Epithelial cell of proximal tubule (primary cell): ENCODE data around the gene PCDHA13. TPM values are rescaled to one million over a fixed set of nuclear protein-coding genes. Genes with fewer than 3 reads are reported as not detected.
A peak's percentile ranks its signal among the peaks of the same experiment; 100 is the strongest.

ENCODE experiments used
- DNase-seq: peaks from one replicate; pipeline ENCODE4 v3.0.0-alpha.2; 2011; ENCODE audit warnings: low read depth
- H3K4me3 ChIP-seq: 2 replicates; pipeline ENCODE4 v1.5.1; 2011; ENCODE audit warnings: low read depth, mild to moderate bottlenecking, low read length
- total RNA-seq: library from RNA; depleted of rRNA; stranded (reverse); fragments of >200 nt; gene quantifications from 2 replicates; pipeline ENCODE4 v1.2.3, GENCODE V29; 2015
- TF ChIP-seq, protein P1 (sequence below): conservative IDR thresholded peaks from 2 replicates; pipeline ENCODE4 v1.5.1; 2012; ENCODE audit warnings: low read depth, mild to moderate bottlenecking, low read length

PCDHA13 gene
- total RNA-seq, 1 donor from 2014 or later, result not detected

DNA sequence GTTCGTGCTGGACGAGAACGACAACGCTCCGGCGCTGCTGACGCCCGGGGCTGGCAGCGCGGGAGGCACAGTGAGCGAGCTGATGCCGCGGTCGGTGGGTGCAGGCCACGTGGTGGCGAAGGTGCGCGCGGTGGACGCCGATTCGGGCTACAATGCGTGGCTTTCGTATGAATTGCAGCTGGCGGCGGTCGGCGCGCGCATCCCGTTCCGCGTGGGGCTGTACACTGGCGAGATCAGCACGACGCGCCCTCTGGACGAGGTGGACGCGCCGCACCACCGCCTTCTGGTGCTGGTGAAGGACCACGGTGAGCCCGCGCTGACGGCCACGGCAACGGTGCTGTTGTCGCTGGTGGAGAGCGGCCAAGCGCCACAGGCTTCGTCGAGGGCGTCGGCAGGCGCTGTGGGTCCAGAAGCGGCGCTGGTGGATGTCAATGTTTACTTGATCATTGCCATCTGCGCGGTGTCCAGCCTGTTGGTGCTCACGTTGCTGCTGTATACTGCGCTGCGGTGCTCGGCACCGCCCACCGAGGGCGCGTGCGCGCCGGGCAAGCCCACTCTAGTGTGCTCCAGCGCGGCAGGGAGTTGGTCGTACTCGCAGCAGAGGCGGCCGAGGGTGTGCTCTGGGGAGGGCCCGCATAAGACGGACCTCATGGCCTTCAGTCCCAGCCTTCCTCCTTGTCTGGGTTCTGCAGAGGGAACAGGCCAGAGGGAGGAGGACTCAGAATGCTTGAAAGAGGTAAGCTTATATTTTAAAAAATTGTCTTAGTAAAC, 2.2 kb downstream of the PCDHA13 start:
- H3K4me3 ChIP-seq, result no peak overlapping the region
- TF ChIP-seq, protein P1, sequence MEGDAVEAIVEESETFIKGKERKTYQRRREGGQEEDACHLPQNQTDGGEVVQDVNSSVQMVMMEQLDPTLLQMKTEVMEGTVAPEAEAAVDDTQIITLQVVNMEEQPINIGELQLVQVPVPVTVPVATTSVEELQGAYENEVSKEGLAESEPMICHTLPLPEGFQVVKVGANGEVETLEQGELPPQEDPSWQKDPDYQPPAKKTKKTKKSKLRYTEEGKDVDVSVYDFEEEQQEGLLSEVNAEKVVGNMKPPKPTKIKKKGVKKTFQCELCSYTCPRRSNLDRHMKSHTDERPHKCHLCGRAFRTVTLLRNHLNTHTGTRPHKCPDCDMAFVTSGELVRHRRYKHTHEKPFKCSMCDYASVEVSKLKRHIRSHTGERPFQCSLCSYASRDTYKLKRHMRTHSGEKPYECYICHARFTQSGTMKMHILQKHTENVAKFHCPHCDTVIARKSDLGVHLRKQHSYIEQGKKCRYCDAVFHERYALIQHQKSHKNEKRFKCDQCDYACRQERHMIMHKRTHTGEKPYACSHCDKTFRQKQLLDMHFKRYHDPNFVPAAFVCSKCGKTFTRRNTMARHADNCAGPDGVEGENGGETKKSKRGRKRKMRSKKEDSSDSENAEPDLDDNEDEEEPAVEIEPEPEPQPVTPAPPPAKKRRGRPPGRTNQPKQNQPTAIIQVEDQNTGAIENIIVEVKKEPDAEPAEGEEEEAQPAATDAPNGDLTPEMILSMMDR, result no peak
- DNase-seq, result no peak

DNA sequence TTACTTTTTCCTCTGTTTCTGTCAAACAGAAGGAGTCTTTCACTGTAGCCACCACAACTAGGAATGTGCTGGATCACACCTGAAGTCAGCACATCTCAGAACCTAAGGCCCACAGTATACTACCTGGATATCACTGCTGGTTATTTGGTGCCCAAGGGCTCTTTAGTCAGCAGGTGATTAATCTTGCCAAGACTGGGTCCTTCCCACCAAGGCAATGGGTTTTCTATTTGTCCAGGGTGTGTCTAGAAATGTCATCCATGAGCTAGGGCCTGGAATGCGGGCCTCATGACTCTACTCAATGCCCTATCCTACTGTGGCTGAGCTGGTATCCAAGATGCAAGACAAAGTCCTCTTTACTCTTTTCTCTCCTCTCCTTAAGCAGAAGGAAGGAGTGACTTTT, 34.4 kb downstream of the PCDHA13 start:
- no peak for DNase-seq
- TF ChIP-seq, protein P1, result no peak

DNA sequence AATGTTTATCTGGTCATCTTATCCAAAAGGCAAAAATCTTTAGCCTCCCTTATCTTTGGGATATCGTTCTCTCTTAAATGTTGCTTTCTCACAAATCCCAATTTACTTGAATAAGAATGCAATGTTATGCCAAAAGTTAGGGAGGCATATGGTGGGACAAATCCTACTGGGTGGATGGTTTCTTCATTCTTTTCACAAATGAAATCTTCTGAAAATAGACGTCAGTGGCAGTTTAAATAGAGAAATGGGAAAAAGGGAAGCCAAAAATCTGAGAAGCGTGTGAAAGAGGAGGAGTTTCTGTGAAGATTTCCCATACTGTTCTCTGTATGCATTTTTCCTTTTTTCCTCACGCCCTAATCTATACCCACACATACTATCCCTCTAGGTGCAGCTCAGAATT, 41.7 kb downstream of the PCDHA13 start:
- no peak for DNase-seq
- TF ChIP-seq, protein P1, result no peak
- H3K4me3 ChIP-seq, result no peak overlapping the region

More for the DNA sequence above, 34.4 kb downstream of the PCDHA13 start:
- H3K4me3 ChIP-seq, result no peak overlapping the region

DNA sequence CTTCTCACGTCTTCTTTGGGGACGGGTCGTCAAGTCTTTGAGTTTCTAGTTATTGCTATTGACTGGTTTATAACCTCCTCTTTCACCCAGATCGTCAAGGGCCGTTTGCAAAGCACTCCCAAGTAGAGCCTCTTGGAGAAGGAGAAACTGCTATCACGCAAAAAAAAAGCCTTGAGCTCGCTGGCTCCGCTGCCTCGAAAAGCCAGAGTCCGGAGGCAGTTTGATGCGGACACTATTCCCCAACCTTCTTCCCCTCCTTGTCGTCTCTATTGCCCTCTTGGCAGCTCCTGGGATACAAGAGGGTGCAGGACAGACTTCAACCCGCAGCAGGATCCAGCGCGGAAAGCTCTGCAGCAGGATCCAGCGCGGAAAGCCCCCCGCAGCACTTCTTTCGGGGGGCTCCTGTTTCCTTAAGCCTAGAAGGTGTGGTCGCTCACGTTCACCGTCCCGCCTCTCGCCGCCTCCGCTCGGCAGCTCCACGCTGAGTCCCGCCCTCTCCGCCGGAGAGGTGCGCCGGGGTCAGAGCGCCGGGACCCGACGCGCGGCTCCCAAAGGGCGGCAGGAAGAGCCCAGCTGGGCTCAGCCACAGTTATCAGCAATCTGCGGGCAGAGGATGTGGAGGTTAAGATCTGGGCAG, 44.0 kb downstream of the PCDHA13 start, which contains the start of gene PCDHAC1:
TSS of gene PCDHAC1 (plus strand) at position 494 of the 637 bp plus-strand sequence. CDS start 594 bp downstream, outside the sequence.
- H3K4me3 ChIP-seq, result peak within 1 kb of the TSS; percentile 59
- DNase-seq, result no peak
- TF ChIP-seq, protein P1, result no peak

DNA sequence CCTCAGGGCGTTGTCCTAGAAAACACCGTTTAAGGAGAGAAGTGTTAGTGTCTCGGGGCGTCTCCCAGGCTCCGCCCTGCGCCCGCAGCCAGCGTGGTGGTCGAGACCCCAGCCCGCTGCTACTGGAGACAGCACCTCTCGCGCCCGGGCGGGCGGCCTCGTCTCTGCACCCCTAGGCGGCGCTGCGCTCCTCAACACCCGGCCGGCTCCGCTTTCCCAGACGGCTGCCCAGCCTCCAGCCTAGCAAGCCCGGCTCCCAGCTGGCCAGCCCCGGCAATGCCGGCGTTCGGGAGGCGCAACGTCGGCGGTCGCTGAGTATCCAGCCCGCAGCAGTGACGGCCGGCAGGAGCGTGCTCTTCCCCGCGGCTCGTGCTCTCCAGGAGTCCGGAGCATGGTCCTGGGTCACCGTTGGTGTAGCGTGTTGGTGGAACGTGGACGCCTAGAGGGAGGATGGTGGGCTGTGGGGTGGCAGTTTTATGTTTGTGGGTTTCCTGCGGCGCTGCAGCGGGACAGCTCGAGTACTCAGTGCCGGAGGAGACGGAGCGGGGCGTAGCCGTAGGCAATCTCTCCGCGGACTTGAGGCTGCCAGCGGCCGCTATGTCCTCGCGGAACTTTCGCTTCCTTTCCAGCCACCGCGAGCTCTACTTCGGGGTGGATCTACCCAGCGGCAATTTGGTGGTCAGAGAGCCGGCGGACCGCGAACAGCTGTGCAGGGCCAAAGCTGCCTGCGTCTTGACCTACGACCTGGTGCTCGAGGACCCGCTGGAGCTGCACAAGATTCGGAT, 44.7 kb downstream of the PCDHA13 start:
- DNase-seq, result no peak

DNA sequence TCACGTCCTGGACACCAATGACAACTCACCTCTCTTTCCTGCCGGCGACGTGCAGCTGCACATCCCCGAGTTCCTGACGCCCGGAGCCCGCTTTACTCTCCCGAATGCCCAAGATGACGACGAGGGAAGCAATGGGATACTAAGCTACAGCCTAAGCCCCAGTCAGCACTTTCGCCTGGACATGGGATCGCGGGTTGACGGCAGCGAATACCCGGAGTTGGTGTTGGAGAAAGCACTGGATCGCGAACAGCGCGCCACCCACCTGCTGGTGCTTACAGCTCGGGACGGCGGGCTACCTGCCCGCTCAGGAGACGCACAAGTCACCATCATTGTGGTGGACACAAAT, 45.3 kb downstream of the PCDHA13 start:
- TF ChIP-seq, protein P1, result no peak
- H3K4me3 ChIP-seq, result peak overlapping the region; percentile 59

More for the DNA sequence above, 44.7 kb downstream of the PCDHA13 start:
- H3K4me3 ChIP-seq, result peak overlapping the region; percentile 59
- TF ChIP-seq, protein P1, result peak; percentile 65

More for the DNA sequence above, 45.3 kb downstream of the PCDHA13 start:
- no peak for DNase-seq

Other genes with a start within 250 kb of the PCDHA13 start
- gene CD14, start 248.9 kb upstream of the PCDHA13 start, total RNA-seq, result not detected in 2 replicates
- 9.0 and 127 TPM in 2 replicates for gene TMCO6, start 242.7 kb upstream of the PCDHA13 start, total RNA-seq
- 62.0 and 110 TPM in 2 replicates for gene NDUFA2, start 234.5 kb upstream of the PCDHA13 start, total RNA-seq
- 95.4 and 124 TPM in 2 replicates for gene IK, start 234.3 kb upstream of the PCDHA13 start, total RNA-seq
- 14.6 and 23.4 TPM in 2 replicates for gene WDR55, start 217.2 kb upstream of the PCDHA13 start, total RNA-seq
- 0.14 TPM in 1 of 2 replicates, not detected in the other for gene DND1, start 208.5 kb upstream of the PCDHA13 start, total RNA-seq
- 83.0 and 123 TPM in 2 replicates for gene HARS1, start 190.8 kb upstream of the PCDHA13 start, total RNA-seq
- 33.9 and 39.5 TPM in 2 replicates for gene HARS2, start 190.7 kb upstream of the PCDHA13 start, total RNA-seq
- 38.3 and 43.6 TPM in 2 replicates for gene ZMAT2, start 181.7 kb upstream of the PCDHA13 start, total RNA-seq
- not detected in 2 replicates for gene PCDHA1, start 96.0 kb upstream of the PCDHA13 start, total RNA-seq
- gene PCDHA2, start 87.3 kb upstream of the PCDHA13 start, total RNA-seq, result not detected in 2 replicates
- 0.06 TPM in 1 of 2 replicates, not detected in the other for gene PCDHA3, start 81.1 kb upstream of the PCDHA13 start, total RNA-seq
- 1.6 TPM in 1 of 2 replicates, not detected in the other for gene PCDHA4, start 75.1 kb upstream of the PCDHA13 start, total RNA-seq
- gene PCDHA5, start 60.5 kb upstream of the PCDHA13 start, total RNA-seq, result not detected in 2 replicates
- not detected in 2 replicates for gene PCDHA6, start 54.2 kb upstream of the PCDHA13 start, total RNA-seq
- gene PCDHA7, start 47.9 kb upstream of the PCDHA13 start, total RNA-seq, result under 0.01 TPM in 1 of 2 replicates, not detected in the other
- gene PCDHA8, start 40.9 kb upstream of the PCDHA13 start, total RNA-seq, result not detected in 2 replicates
- gene PCDHA9, start 33.7 kb upstream of the PCDHA13 start, total RNA-seq, result not detected in 2 replicates
- under 0.01 and 0.06 TPM in 2 replicates for gene PCDHA10, start 26.2 kb upstream of the PCDHA13 start, total RNA-seq
- gene PCDHA11, start 13.2 kb upstream of the PCDHA13 start, total RNA-seq, result not detected in 2 replicates
- not detected in 2 replicates for gene PCDHA12, start 6.8 kb upstream of the PCDHA13 start, total RNA-seq
- not detected in 2 replicates for gene PCDHAC1, start 44.2 kb downstream of the PCDHA13 start, total RNA-seq
- gene PCDHAC2, start 84.4 kb downstream of the PCDHA13 start, total RNA-seq, result not detected in 2 replicates
- not detected in 2 replicates for gene PCDHB1, start 169.2 kb downstream of the PCDHA13 start, total RNA-seq
- gene PCDHB2, start 212.5 kb downstream of the PCDHA13 start, total RNA-seq, result under 0.01 and 0.17 TPM in 2 replicates
- gene PCDHB3, start 218.3 kb downstream of the PCDHA13 start, total RNA-seq, result 0.22 and 0.23 TPM in 2 replicates
- not detected in 2 replicates for gene PCDHB4, start 239.7 kb downstream of the PCDHA13 start, total RNA-seq